Type B pancreatic cell (in vitro differentiated cells): ENCODE results near the gene NLRP6. TPM values are rescaled to one million over a fixed set of nuclear protein-coding genes. Genes with fewer than 3 reads are reported as not detected.
"Not testable (repeated sequence)": the region's sequence is repeated elsewhere in the genome, so short reads cannot be mapped to it uniquely, and the experiment has no call there.

ENCODE experiments used
- DNase-seq: peaks from one replicate; pipeline ENCODE4 v3.0.0; 2021; ENCODE audit warnings: mixed read lengths; ENCODE audit not compliant: unreplicated experiment; ENCODE audit errors: extremely low spot score
- H3K27ac Mint-ChIP-seq: 2 replicates; pipeline ENCODE4 v1.8.0; 2021; ENCODE audit warnings: mild to moderate bottlenecking, mixed read lengths
- H3K27me3 Mint-ChIP-seq: 2 replicates; pipeline ENCODE4 v1.8.0; 2021; ENCODE audit warnings: mixed read lengths
- H3K36me3 Mint-ChIP-seq: 2 replicates; pipeline ENCODE4 v1.8.0; 2021; ENCODE audit warnings: mixed read lengths
- H3K4me1 Mint-ChIP-seq: one replicate; pipeline ENCODE4 v1.8.0; 2021; ENCODE audit warnings: mixed read lengths; ENCODE audit not compliant: unreplicated experiment
- H3K4me3 Mint-ChIP-seq: 2 replicates; pipeline ENCODE4 v1.8.0; 2021; ENCODE audit warnings: mild to moderate bottlenecking, mixed read lengths
- H3K9me3 Mint-ChIP-seq: 2 replicates; pipeline ENCODE4 v1.8.0; 2021; ENCODE audit warnings: mixed read lengths
- total RNA-seq: library from RNA; stranded (reverse); gene quantifications from 2 replicates; pipeline ENCODE4 v1.2.1, GENCODE V29; 2021; ENCODE audit warnings: low replicate concordance
- TF ChIP-seq, protein P1 (sequence below): fragments of 200-600 bp; sonication (generic); conservative IDR thresholded peaks from 2 replicates; pipeline ENCODE4 v1.5.0; 2021; ENCODE audit warnings: antibody characterized with exemption, mild to moderate bottlenecking

NLRP6 gene
- total RNA-seq, 1 donor from 2014 or later = not detected

DNA sequence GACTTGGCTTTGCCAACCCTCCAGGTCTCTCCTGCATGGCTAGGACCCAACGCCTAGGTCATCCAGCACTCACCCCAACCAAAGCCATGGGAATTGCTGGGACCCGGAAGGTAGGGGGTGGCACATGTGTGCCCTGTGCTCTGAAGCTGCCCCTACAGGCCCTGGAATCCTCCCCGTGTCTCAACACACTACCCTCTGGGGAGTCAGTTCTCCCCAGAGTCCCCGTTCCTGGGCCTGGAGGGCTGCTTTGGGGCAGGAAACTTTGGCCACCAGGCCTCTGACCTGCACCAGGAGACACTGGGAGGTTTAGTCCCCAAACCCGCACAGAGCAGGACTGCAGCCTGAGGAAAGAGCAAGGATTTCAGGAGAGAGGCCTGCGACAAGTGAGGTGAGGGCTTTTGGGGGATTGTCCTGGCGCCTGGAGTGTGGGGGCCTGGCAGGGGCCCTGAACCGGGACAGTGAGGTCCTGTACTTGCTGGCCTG is 35.1 kb downstream of the NLRP6 start:
- H3K27ac Mint-ChIP-seq = peak overlapping the region; percentile 78
- peak overlapping the region; percentile 92 for H3K4me3 Mint-ChIP-seq
- H3K36me3 Mint-ChIP-seq = peaks cover 4% of the 10 kb centered on the region
- no peak for DNase-seq
- H3K4me1 Mint-ChIP-seq = peaks cover 50% of the 10 kb centered on the region
- TF ChIP-seq, protein P1, sequence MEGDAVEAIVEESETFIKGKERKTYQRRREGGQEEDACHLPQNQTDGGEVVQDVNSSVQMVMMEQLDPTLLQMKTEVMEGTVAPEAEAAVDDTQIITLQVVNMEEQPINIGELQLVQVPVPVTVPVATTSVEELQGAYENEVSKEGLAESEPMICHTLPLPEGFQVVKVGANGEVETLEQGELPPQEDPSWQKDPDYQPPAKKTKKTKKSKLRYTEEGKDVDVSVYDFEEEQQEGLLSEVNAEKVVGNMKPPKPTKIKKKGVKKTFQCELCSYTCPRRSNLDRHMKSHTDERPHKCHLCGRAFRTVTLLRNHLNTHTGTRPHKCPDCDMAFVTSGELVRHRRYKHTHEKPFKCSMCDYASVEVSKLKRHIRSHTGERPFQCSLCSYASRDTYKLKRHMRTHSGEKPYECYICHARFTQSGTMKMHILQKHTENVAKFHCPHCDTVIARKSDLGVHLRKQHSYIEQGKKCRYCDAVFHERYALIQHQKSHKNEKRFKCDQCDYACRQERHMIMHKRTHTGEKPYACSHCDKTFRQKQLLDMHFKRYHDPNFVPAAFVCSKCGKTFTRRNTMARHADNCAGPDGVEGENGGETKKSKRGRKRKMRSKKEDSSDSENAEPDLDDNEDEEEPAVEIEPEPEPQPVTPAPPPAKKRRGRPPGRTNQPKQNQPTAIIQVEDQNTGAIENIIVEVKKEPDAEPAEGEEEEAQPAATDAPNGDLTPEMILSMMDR = no peak
- peaks cover 37% of the 10 kb centered on the region for H3K27me3 Mint-ChIP-seq
- no peaks in the 10 kb centered on the region for H3K9me3 Mint-ChIP-seq

DNA sequence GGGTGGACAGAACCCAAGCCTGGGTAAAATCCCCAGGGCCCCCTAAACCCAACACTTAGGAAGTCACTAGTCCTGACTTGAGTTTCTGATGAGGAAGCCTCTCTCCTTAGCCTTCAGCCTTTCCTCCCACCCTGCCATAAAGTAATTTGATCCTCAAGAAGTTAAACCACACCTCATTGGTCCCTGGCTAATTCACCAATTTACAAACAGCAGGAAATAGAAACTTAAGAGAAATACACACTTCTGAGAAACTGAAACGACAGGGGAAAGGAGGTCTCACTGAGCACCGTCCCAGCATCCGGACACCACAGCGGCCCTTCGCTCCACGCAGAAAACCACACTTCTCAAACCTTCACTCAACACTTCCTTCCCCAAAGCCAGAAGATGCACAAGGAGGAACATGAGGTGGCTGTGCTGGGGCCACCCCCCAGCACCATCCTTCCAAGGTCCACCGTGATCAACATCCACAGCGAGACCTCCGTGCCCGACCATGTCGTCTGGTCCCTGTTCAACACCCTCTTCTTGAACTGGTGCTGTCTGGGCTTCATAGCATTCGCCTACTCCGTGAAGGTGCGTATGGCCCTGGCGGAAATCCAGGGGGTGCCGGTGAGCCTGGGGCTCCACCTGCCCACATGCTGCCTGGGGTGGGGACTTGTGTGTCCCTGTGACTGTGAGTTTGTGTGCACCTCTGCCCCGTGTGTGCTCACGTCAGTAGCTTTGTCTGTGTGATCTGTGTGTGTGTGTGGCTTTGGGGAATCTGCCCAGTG is 35.8 kb downstream of the NLRP6 start, which contains the start of gene IFITM1:
TSS of gene IFITM1 (plus strand) at position 254 of the 767 bp plus-strand sequence. CDS start at position 385, 131 bp downstream.
- Mint-ChIP-seq H3K4me1 (peaks cover 47% of the 10 kb centered on the region), H3K27me3 (peaks cover 37% of the 10 kb centered on the region), H3K36me3 (peaks cover 4% of the 10 kb centered on the region), H3K27ac (peak within 1 kb of the TSS; percentile 78), H3K4me3 (peak within 1 kb of the TSS; percentile 92), H3K9me3 (no peaks in the 10 kb centered on the region)
- TF ChIP-seq, protein P1 = no peak
- no peak for DNase-seq

GRCh38 chr11:314554-314875 is 36.3 kb downstream of the NLRP6 start:
- peaks cover 42% of the 10 kb centered on the region for H3K4me1 Mint-ChIP-seq
- peak overlapping the region; percentile 78 for H3K27ac Mint-ChIP-seq
- H3K27me3 Mint-ChIP-seq = peaks cover 31% of the 10 kb centered on the region
- DNase-seq, H3K36me3 Mint-ChIP-seq, H3K9me3 Mint-ChIP-seq: not testable (repeated sequence)
- H3K4me3 Mint-ChIP-seq = peak overlapping the region; percentile 92

- Mint-ChIP-seq H3K36me3 (no peaks in the 10 kb centered on the region), H3K4me1 (peaks cover 41% of the 10 kb centered on the region), H3K27ac (no peak overlapping the region), H3K27me3 (peaks cover 29% of the 10 kb centered on the region), H3K9me3 (no peaks in the 10 kb centered on the region), H3K4me3 (peak overlapping the region; percentile 92)
- DNase-seq = no peak
- TF ChIP-seq, protein P1 = no peak
These were observed 36.9 kb downstream of the NLRP6 start for GRCh38 chr11:315051-315481.

- TF ChIP-seq, protein P1 = no peak
- H3K27ac Mint-ChIP-seq = no peak overlapping the region
- no peaks in the 10 kb centered on the region for H3K36me3 Mint-ChIP-seq
- DNase-seq = no peak
- H3K4me1 Mint-ChIP-seq = peaks cover 43% of the 10 kb centered on the region
- peak overlapping the region; percentile 92 for H3K4me3 Mint-ChIP-seq
- no peaks in the 10 kb centered on the region for H3K9me3 Mint-ChIP-seq
- peaks cover 29% of the 10 kb centered on the region for H3K27me3 Mint-ChIP-seq
These were observed 37.3 kb downstream of the NLRP6 start for GRCh38 chr11:315516-315994.

DNA sequence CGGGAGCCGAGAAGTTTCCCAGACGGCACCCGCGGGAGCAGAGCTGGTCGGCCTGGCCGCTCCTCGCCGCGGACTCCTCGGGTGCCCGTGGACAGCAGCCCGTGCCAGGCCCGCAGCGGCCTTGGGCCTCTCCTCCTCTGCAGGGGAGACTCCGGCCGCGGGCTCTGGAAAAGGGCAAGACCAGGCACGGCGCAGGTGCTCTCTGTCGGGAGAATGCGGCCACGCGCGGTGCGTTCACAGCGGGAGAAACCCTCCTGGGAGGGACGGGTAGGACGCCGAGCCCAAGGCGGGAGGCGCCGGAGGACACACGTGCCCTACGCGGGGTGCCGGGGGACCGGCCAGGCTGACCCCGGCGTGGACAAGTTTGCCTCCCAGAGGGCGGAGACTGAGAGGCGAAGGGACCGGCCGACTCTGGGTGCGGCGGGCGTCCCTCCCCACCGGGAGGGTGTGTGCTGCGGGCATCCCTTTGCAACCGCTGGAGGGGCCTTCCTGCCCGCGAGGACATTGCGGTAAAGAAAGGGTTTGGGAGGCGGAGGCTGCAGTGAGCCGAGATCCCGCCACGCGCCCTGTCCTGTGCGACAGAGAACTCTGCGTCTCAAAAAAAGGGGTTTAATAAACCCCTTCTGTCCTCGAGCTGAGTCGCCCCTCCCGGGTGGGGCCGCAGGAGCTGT is 38.0 kb downstream of the NLRP6 start:
- Mint-ChIP-seq H3K4me3 (peak overlapping the region; percentile 82), H3K27me3 (peaks cover 29% of the 10 kb centered on the region), H3K36me3 (no peaks in the 10 kb centered on the region), H3K27ac (peak overlapping the region; percentile 73), H3K9me3 (no peaks in the 10 kb centered on the region), H3K4me1 (peaks cover 48% of the 10 kb centered on the region)
- TF ChIP-seq, protein P1 = no peak
- no peak for DNase-seq
